ENCODE data around the gene B3GALT6. TPM values are rescaled to one million over a fixed set of nuclear protein-coding genes. Genes with fewer than 3 reads are reported as not detected.

B3GALT6 gene
- total RNA-seq, 1 donor from 2014 or later = 15.8 TPM

DNA sequence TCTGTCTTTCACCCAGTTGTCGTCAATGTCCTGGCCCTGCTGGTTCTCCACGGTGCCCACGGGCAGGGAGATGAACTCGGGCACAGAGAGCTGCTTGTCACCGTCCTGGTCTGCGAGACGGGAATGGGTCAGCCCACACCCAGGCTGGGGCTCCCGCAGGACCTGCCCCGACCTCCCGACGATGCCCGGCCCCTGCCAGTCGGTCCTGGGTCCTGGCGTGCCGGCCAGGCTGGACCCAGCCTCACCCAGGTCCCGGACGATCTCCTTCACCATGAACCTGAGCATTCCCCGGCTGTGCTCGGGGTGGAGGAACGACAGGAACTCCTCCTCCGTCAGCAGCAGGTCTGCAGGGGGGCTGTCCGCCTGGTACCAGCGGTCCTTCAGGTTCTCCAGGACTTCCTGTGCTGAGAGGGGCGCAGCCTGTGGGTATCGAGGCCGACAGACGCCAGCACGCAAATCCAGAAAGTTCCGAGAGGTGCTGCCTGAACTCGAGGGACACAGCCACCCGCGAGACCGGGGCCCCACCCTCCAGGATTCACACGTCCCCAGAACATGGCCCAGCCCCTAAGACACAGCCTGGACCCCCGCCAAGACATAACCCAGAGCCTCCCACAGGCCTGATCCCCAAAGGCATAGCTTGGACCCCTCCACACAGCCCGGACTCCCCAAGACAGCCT lies 13.4 kb upstream of the B3GALT6 start:
- no peaks in the 10 kb centered on the region for H3K79me2 ChIP-seq (ENCODE audit: low read depth)
- TF ChIP-seq, protein P1, sequence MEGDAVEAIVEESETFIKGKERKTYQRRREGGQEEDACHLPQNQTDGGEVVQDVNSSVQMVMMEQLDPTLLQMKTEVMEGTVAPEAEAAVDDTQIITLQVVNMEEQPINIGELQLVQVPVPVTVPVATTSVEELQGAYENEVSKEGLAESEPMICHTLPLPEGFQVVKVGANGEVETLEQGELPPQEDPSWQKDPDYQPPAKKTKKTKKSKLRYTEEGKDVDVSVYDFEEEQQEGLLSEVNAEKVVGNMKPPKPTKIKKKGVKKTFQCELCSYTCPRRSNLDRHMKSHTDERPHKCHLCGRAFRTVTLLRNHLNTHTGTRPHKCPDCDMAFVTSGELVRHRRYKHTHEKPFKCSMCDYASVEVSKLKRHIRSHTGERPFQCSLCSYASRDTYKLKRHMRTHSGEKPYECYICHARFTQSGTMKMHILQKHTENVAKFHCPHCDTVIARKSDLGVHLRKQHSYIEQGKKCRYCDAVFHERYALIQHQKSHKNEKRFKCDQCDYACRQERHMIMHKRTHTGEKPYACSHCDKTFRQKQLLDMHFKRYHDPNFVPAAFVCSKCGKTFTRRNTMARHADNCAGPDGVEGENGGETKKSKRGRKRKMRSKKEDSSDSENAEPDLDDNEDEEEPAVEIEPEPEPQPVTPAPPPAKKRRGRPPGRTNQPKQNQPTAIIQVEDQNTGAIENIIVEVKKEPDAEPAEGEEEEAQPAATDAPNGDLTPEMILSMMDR (IDR thresholded peaks at IDR 0.05) = no peak
- TF ChIP-seq EZH2phosphoT487 (IDR thresholded peaks at IDR 0.05) (no peak), EZH2 (IDR thresholded peaks at IDR 0.05) (no peak)
- no peaks in the 10 kb centered on the region for H3K4me1 ChIP-seq
- H3K4me3 Mint-ChIP-seq = no peak overlapping the region
- H3K9ac ChIP-seq = no peak overlapping the region
- no peak overlapping the region for H2AFZ ChIP-seq (replicated peaks)
- no peaks in the 10 kb centered on the region for H3F3A ChIP-seq (ENCODE audit: low read depth)
- H3K36me3 ChIP-seq = no peaks in the 10 kb centered on the region
- H3K27me3 Mint-ChIP-seq (ENCODE audit: insufficient read depth, low read depth) = peaks cover 6% of the 10 kb centered on the region
- DNase-seq (ENCODE audit: low spot score) = no peak
- no peaks in the 10 kb centered on the region for H3K9me3 Mint-ChIP-seq
- H3K4me3 ChIP-seq = no peak overlapping the region
- H3K36me3 Mint-ChIP-seq = peaks cover 17% of the 10 kb centered on the region
- no peaks in the 10 kb centered on the region for H3K27me3 ChIP-seq
- H3K27ac ChIP-seq = no peak overlapping the region
- H4K20me1 ChIP-seq (ENCODE audit: low read depth) = no peaks in the 10 kb centered on the region
- no peak overlapping the region for H3K27ac Mint-ChIP-seq
- no peaks in the 10 kb centered on the region for H3K9me3 ChIP-seq (ENCODE audit: low read depth)
- H3K4me2 ChIP-seq = no peak overlapping the region
- no peaks in the 10 kb centered on the region for H3K4me1 Mint-ChIP-seq

DNA sequence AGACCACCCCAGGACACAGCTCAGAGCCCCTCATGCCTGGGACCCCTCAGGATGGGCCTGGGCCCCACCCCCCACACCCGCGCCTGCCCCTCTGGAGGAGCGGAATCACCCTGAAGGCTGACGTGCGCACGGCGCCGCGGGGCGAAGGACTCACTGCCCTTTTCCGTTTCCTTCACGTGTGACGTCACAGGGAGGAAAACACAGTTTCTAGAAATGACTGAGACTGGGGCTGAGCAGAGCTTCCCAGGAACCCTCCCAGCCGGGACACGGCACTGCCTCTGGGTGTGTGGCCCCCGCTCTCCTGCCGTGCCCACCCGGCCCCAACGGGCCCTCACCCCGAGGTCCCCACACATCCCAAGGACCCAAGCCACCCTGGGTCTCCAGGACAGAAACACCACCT lies 12.7 kb upstream of the B3GALT6 start:
- Histone ChIP-seq H3K79me2 (ENCODE audit: low read depth) (no peaks in the 10 kb centered on the region), H3K27me3 (no peaks in the 10 kb centered on the region)

DNA sequence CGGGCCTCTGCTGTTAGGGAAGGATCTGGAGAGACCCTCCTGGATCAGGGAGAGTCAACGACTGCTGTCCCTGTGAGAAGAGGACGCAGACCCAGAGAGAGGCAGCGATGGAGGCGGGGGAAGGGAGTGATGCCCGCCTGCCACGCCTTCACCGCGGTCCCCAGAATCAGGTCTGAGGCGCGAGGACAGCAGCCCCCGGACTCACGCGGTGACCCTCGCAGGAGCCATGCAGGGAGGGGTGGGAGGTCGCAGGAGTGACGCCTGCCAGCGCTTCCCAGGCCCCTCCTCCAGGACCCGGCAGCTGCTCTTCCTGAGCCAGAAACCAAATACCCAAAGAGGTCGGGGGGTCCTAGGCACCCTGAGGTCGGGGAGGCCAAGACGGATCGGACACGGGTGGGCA lies 11.8 kb upstream of the B3GALT6 start:
- Histone ChIP-seq H3K9ac (no peak overlapping the region), H3K79me2 (ENCODE audit: low read depth) (no peaks in the 10 kb centered on the region), H4K20me1 (ENCODE audit: low read depth) (no peaks in the 10 kb centered on the region), H3K4me2 (no peak overlapping the region), H3K27me3 (no peaks in the 10 kb centered on the region), H3K27ac (no peak overlapping the region), H3F3A (ENCODE audit: low read depth) (no peaks in the 10 kb centered on the region), H3K4me3 (no peak overlapping the region), H3K36me3 (no peaks in the 10 kb centered on the region), H3K4me1 (no peaks in the 10 kb centered on the region), H3K9me3 (ENCODE audit: low read depth) (no peaks in the 10 kb centered on the region), H2AFZ (replicated peaks) (no peak overlapping the region)
- DNase-seq (ENCODE audit: low spot score) = no peak
- no peak overlapping the region for H3K4me3 Mint-ChIP-seq
- TF ChIP-seq EZH2phosphoT487 (IDR thresholded peaks at IDR 0.05) (no peak), EZH2 (IDR thresholded peaks at IDR 0.05) (no peak)
- TF ChIP-seq, protein P1 (IDR thresholded peaks at IDR 0.05) = no peak
- H3K36me3 Mint-ChIP-seq = peaks cover 17% of the 10 kb centered on the region
- no peaks in the 10 kb centered on the region for H3K9me3 Mint-ChIP-seq
- H3K27me3 Mint-ChIP-seq (ENCODE audit: insufficient read depth, low read depth) = peaks cover 6% of the 10 kb centered on the region
- no peaks in the 10 kb centered on the region for H3K4me1 Mint-ChIP-seq
- H3K27ac Mint-ChIP-seq = no peak overlapping the region

More for the DNA sequence above, 12.7 kb upstream of the B3GALT6 start:
- no peaks in the 10 kb centered on the region for H3K36me3 ChIP-seq
- no peak overlapping the region for H3K4me3 ChIP-seq
- DNase-seq (ENCODE audit: low spot score) = no peak
- H2AFZ ChIP-seq (replicated peaks) = no peak overlapping the region
- H3K9me3 Mint-ChIP-seq = no peaks in the 10 kb centered on the region
- peaks cover 17% of the 10 kb centered on the region for H3K36me3 Mint-ChIP-seq
- no peak overlapping the region for H3K4me2 ChIP-seq
- no peak overlapping the region for H3K9ac ChIP-seq
- H3K4me1 ChIP-seq = no peaks in the 10 kb centered on the region
- TF ChIP-seq EZH2 (IDR thresholded peaks at IDR 0.05) = no peak
- TF ChIP-seq, protein P1 (IDR thresholded peaks at IDR 0.05) = no peak
- no peak for TF ChIP-seq EZH2phosphoT487 (IDR thresholded peaks at IDR 0.05)
- no peaks in the 10 kb centered on the region for H3K9me3 ChIP-seq (ENCODE audit: low read depth)
- no peak overlapping the region for H3K27ac Mint-ChIP-seq
- no peaks in the 10 kb centered on the region for H3F3A ChIP-seq (ENCODE audit: low read depth)
- no peak overlapping the region for H3K4me3 Mint-ChIP-seq
- H3K27ac ChIP-seq = no peak overlapping the region
- no peaks in the 10 kb centered on the region for H4K20me1 ChIP-seq (ENCODE audit: low read depth)
- H3K27me3 Mint-ChIP-seq (ENCODE audit: insufficient read depth, low read depth) = peaks cover 8% of the 10 kb centered on the region
- no peaks in the 10 kb centered on the region for H3K4me1 Mint-ChIP-seq
